22Rv1 (cell line): ENCODE data around the gene FKBP1B.

Experiments used
- CTCF ChIP-seq: fragments of 450-650 bp; IDR thresholded peaks from 2 replicates; pipeline ENCODE4 v1.5.1; 2017; ENCODE audit warnings: mild to moderate bottlenecking
- ZFX ChIP-seq: fragments of 450-650 bp; IDR thresholded peaks from 2 replicates; pipeline ENCODE4 v1.6.1; 2017; ENCODE audit warnings: antibody characterized with exemption, borderline replicate concordance

- TF ChIP-seq CTCF (no peak), ZFX (no peak)
Measured at GRCh38 chr2:24008672-24009366, 40.7 kb upstream of the FKBP1B start.
